K562 (cell line): ENCODE results near the gene RNASE13. TPM values are rescaled to one million over a fixed set of nuclear protein-coding genes. Genes with fewer than 3 reads are reported as not detected.

Experiments used
- ARID3B ChIP-seq: fragments of 250-450 bp; sonication (Bioruptor Pico); IDR thresholded peaks from 2 replicates; pipeline ENCODE4 v1.4.0; 2020; ENCODE audit warnings: borderline replicate concordance
- CHD1 ChIP-seq: fragments of 200-600 bp; sonication (generic); IDR thresholded peaks from one replicate; pipeline ENCODE4 v1.6.1; 2012; ENCODE audit warnings: mild to moderate bottlenecking, moderate library complexity, low read length, inconsistent platforms
- CHD2 ChIP-seq: IDR thresholded peaks from 2 replicates; pipeline ENCODE4 v1.6.1; 2011; ENCODE audit warnings: low read depth, low read length
- ELF1 ChIP-seq: fragments of 200-800 bp; sonication (Bioruptor generic); IDR thresholded peaks from 2 replicates; pipeline ENCODE4 v1.6.1; 2016; ENCODE audit warnings: missing genetic modification characterization, missing compliant biosample characterization
- MAZ ChIP-seq, 2 experiments: fragments of 450-650 bp in 1 of 2; sonication (generic) in 1 of 2; formaldehyde crosslinking; IDR thresholded peaks in 1 of 2; conservative IDR thresholded peaks in 1 of 2; 2 replicates each; pipeline versions ENCODE4 v1.4.0 to v1.5.0; 2020; ENCODE audit warnings: mild to moderate bottlenecking in 1 of 2, missing genetic modification reagents in 1 of 2
- MBD2 ChIP-seq: sonication (generic); IDR thresholded peaks from 2 replicates; pipeline ENCODE4 v1.6.1; 2016; ENCODE audit warnings: low read depth, borderline replicate concordance
- PRPF4 ChIP-seq: fragments of 200-400 bp; formaldehyde crosslinking; IDR thresholded peaks from one replicate; pipeline ENCODE4 v1.6.1; 2017; ENCODE audit warnings: low read length, low read depth, mild to moderate bottlenecking; ENCODE audit not compliant: insufficient read depth, poor library complexity, severe bottlenecking
- PTRF ChIP-seq: fragments of 450-650 bp; IDR thresholded peaks from 2 replicates; pipeline ENCODE4 v1.6.1; 2016; ENCODE audit warnings: mild to moderate bottlenecking, missing genetic modification characterization, missing compliant biosample characterization
- TAF7 ChIP-seq: fragments of 450-650 bp; IDR thresholded peaks from 2 replicates; pipeline ENCODE4 v1.6.1; 2016; ENCODE audit warnings: missing genetic modification characterization, missing compliant biosample characterization
- TFAP4 ChIP-seq: sonication (generic); formaldehyde crosslinking; IDR thresholded peaks from 2 replicates; pipeline ENCODE4 v1.8.0; 2022; ENCODE audit warnings: missing genetic modification reagents, mild to moderate bottlenecking, moderate library complexity, borderline replicate concordance
- XRCC4 ChIP-seq: IDR thresholded peaks from one replicate; pipeline ENCODE4 v1.6.1; 2011; ENCODE audit not compliant: insufficient read depth, insufficient read length; ENCODE audit errors: extremely low read depth
- ZNF398 ChIP-seq: fragments of 250-450 bp; sonication (Bioruptor Pico); IDR thresholded peaks from 2 replicates; pipeline ENCODE4 v1.8.0; 2021; ENCODE audit warnings: moderate library complexity, mild to moderate bottlenecking, inconsistent platforms
- ZNF830 ChIP-seq: fragments of 250-450 bp; sonication (Bioruptor Pico); IDR thresholded peaks from 2 replicates; pipeline ENCODE4 v1.5.0; 2021; ENCODE audit warnings: mild to moderate bottlenecking
- polyA plus RNA-seq, 8 experiments: library from polyadenylated mRNA; depleted of rRNA in 4 of 8; stranded (reverse) in 5 of 8; unstranded in 3 of 8; fragments of >200 nt; fragmentation: Nextera tagmentation in 2 of 8; fragmentation: Illumina TruSeq in 1 of 8; extraction: Ambion mirVana in 2 of 8; extraction: Trizol in 1 of 8; gene quantifications; 2 replicates each; pipeline versions ENCODE4 v1.2.1 to v1.2.3, GENCODE V29; 2011 to 2014; ENCODE audit warnings: inconsistent platforms in 1 of 8, missing spikeins in 1 of 8
- total RNA-seq, 7 experiments: library from RNA; depleted of rRNA in 6 of 7; stranded (reverse); fragments of >200 nt in 6 of 7; fragmentation: Illumina TruSeq in 2 of 7; extraction: Trizol in 2 of 7; gene quantifications; 2 replicates each; pipeline versions ENCODE4 v1.2.1 to v1.2.3, GENCODE V29; 2011 to 2021; ENCODE audit warnings: low replicate concordance in 1 of 7
- TF ChIP-seq, protein P1 (sequence below): fragments of 250-450 bp; sonication (Bioruptor Pico); IDR thresholded peaks from 2 replicates; pipeline ENCODE4 v1.8.0; 2021; ENCODE audit warnings: mild to moderate bottlenecking, moderate library complexity
- TF ChIP-seq, protein P2 (sequence below): fragments of 250-450 bp; sonication (Bioruptor Pico); IDR thresholded peaks from 2 replicates; pipeline ENCODE4 v1.9.0; 2021; ENCODE audit warnings: mild to moderate bottlenecking, inconsistent platforms
- TF ChIP-seq, protein P3 (sequence below): sonication (generic); formaldehyde crosslinking; IDR thresholded peaks from 2 replicates; pipeline ENCODE4 v1.8.0; 2023; ENCODE audit warnings: mild to moderate bottlenecking, missing genetic modification reagents

RNASE13 gene
- total and polyA plus RNA-seq, 9 of the 15 experiments (the other 6 are each of a cell fraction or from before 2014, with no cell fraction given) = not detected

DNA sequence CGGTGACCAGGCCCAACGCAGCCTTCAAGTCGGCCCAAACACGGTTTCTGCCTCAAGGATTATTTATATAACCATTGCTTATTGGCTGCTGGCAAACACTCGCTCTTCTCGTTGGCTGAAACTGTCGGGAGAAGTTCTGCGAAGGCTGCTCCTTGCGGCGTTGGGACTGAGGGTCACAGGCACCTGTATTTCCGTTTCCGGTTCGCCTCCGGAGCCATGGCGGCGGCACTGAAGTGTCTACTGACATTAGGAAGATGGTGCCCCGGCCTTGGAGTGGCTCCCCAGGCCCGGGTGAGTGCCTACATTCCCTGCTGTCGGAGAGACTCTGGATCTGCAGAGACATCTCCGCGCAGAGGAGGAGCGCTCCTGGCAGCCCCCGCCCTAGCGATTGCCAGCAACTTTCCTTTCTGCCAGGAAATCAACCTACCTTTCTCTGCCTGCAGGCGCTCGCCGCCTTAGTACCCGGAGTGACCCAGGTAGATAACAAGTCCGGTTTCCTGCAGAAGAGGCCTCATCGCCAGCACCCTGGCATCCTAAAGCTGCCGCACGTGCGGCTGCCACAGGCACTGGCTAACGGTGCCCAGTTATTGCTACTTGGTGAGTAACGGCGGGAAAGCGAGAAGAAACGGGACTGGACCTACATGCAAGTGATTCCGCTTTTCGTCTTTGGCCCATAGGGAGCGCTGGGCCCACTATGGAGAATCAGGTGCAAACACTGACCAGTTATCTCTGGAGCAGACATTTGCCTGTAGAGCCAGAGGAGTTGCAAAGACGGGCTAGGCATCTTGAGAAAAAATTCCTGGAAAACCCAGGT, 44.6 kb downstream of the RNASE13 start, which contains the start of gene METTL17 (continued):
- peak in 1 of 2 experiments; percentile 11; a peak in 1 of 4 replicates for TF ChIP-seq MAZ (CRISPR knock-in tag; conservative IDR thresholded peaks at IDR 0.05 in 1 of 2, IDR thresholded peaks at IDR 0.05 in 1 of 2)
- no peak for TF ChIP-seq ARID3B (CRISPR knock-in tag)
- TF ChIP-seq TAF7 = peak; percentile 54; the same call in 1 of the 2 replicates
- TF ChIP-seq, protein P1, sequence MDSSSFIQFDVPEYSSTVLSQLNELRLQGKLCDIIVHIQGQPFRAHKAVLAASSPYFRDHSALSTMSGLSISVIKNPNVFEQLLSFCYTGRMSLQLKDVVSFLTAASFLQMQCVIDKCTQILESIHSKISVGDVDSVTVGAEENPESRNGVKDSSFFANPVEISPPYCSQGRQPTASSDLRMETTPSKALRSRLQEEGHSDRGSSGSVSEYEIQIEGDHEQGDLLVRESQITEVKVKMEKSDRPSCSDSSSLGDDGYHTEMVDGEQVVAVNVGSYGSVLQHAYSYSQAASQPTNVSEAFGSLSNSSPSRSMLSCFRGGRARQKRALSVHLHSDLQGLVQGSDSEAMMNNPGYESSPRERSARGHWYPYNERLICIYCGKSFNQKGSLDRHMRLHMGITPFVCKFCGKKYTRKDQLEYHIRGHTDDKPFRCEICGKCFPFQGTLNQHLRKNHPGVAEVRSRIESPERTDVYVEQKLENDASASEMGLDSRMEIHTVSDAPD = no peak
- no peak for TF ChIP-seq ZNF830 (CRISPR knock-in tag)
- TF ChIP-seq MBD2 = peak; percentile 100
- TF ChIP-seq CHD2 = peak; percentile 66
- no peak for TF ChIP-seq PRPF4
- TF ChIP-seq PTRF (tag) = no peak
- no peak for TF ChIP-seq ZNF398 (CRISPR knock-in tag)
- TF ChIP-seq XRCC4 = no peak
- TF ChIP-seq ELF1 (tag) = 0 out of 2 replicates have a peak, but pooled peaks have one; percentile 9
- TF ChIP-seq, protein P2, sequence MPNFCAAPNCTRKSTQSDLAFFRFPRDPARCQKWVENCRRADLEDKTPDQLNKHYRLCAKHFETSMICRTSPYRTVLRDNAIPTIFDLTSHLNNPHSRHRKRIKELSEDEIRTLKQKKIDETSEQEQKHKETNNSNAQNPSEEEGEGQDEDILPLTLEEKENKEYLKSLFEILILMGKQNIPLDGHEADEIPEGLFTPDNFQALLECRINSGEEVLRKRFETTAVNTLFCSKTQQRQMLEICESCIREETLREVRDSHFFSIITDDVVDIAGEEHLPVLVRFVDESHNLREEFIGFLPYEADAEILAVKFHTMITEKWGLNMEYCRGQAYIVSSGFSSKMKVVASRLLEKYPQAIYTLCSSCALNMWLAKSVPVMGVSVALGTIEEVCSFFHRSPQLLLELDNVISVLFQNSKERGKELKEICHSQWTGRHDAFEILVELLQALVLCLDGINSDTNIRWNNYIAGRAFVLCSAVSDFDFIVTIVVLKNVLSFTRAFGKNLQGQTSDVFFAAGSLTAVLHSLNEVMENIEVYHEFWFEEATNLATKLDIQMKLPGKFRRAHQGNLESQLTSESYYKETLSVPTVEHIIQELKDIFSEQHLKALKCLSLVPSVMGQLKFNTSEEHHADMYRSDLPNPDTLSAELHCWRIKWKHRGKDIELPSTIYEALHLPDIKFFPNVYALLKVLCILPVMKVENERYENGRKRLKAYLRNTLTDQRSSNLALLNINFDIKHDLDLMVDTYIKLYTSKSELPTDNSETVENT (CRISPR knock-in tag) = no peak
- TF ChIP-seq CHD1 = no peak
- peak; percentile 50; the same call in 1 of the 2 replicates for TF ChIP-seq TFAP4 (CRISPR knock-in tag)
- TF ChIP-seq, protein P3, sequence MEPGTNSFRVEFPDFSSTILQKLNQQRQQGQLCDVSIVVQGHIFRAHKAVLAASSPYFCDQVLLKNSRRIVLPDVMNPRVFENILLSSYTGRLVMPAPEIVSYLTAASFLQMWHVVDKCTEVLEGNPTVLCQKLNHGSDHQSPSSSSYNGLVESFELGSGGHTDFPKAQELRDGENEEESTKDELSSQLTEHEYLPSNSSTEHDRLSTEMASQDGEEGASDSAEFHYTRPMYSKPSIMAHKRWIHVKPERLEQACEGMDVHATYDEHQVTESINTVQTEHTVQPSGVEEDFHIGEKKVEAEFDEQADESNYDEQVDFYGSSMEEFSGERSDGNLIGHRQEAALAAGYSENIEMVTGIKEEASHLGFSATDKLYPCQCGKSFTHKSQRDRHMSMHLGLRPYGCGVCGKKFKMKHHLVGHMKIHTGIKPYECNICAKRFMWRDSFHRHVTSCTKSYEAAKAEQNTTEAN (CRISPR knock-in tag) = no peak
